HEK293 (cell line): ENCODE results near the gene AGBL2.

ENCODE experiments used
- CTCF ChIA-PET: fragments of 350-600 bp; formaldehyde crosslinking; extraction: SDS; loops from one replicate; lab custom pipeline; 2021; ENCODE audit warnings: antibody characterized with exemption; lab: Yijun Ruan, JAX
- POLR2A ChIA-PET: fragments of 300-600 bp; formaldehyde crosslinking; extraction: SDS; loops from one replicate; lab custom pipeline; 2020; ENCODE audit warnings: antibody characterized with exemption, inconsistent platforms; lab: Yijun Ruan, JAX
- H3K27ac ChIP-seq: fragments of 200-500 bp; sonication (Bioruptor generic); 2 replicates; pipeline ENCODE4 v1.5.1; 2014; ENCODE audit warnings: low read depth, low read length, control low read depth, inconsistent platforms; ENCODE audit errors: extremely low read depth
- H3K36me3 ChIP-seq, 2 experiments: fragments of 200-500 bp in 1 of 2; sonication (Bioruptor generic) in 1 of 2; 1 replicate in 1 of 2; 2 replicates in 1 of 2; pipeline ENCODE4 v1.5.1; 2014 to 2017; ENCODE audit warnings: inconsistent platforms in 2 of 2, low read length in 2 of 2; ENCODE audit not compliant: control insufficient read depth in 2 of 2, insufficient read depth in 1 of 2
- H3K4me1 ChIP-seq: fragments of 200-500 bp; sonication (Bioruptor generic); 2 replicates; pipeline ENCODE4 v1.5.1; 2014; ENCODE audit warnings: mild to moderate bottlenecking, low read length, inconsistent platforms; ENCODE audit not compliant: control insufficient read depth, insufficient read depth
- H3K4me3 ChIP-seq: 2 replicates; pipeline ENCODE4 v1.5.1; 2011; ENCODE audit warnings: low read depth, mild to moderate bottlenecking, control low read depth, low read length, moderate library complexity
- H3K9me3 ChIP-seq: fragments of 200-500 bp; sonication (Bioruptor generic); 2 replicates; pipeline ENCODE4 v1.5.1; 2014; ENCODE audit warnings: low read depth, low read length, inconsistent platforms; ENCODE audit not compliant: control insufficient read depth, insufficient read depth
- CTCF ChIP-seq: fragments of 450-650 bp; formaldehyde crosslinking; IDR thresholded peaks from 2 replicates; pipeline ENCODE4 v1.5.1; 2016; ENCODE audit warnings: missing biosample characterization, missing genetic modification characterization
- KLF9 ChIP-seq: fragments of 450-650 bp; formaldehyde crosslinking; IDR thresholded peaks from 2 replicates; pipeline ENCODE4 v1.5.1; 2016; ENCODE audit warnings: missing biosample characterization, missing genetic modification characterization, low read depth
- SP3 ChIP-seq: fragments of 450-650 bp; formaldehyde crosslinking; IDR thresholded peaks from 2 replicates; pipeline ENCODE4 v1.5.1; 2016; ENCODE audit warnings: missing biosample characterization, missing genetic modification characterization
- SP7 ChIP-seq: fragments of 450-650 bp; formaldehyde crosslinking; IDR thresholded peaks from 2 replicates; pipeline ENCODE4 v1.5.1; 2016; ENCODE audit warnings: missing biosample characterization, missing genetic modification characterization
- ZBTB17 ChIP-seq: fragments of 450-650 bp; formaldehyde crosslinking; IDR thresholded peaks from 2 replicates; pipeline ENCODE4 v1.5.1; 2016; ENCODE audit warnings: missing biosample characterization, missing genetic modification characterization
- ZBTB6 ChIP-seq: fragments of 450-650 bp; formaldehyde crosslinking; IDR thresholded peaks from 2 replicates; pipeline ENCODE4 v1.5.1; 2017; ENCODE audit warnings: missing biosample characterization, missing genetic modification characterization
- ZBTB8A ChIP-seq: fragments of 450-650 bp; formaldehyde crosslinking; IDR thresholded peaks from 2 replicates; pipeline ENCODE4 v1.5.1; 2016; ENCODE audit warnings: missing biosample characterization, missing genetic modification characterization
- ZFP41 ChIP-seq: fragments of 450-650 bp; formaldehyde crosslinking; IDR thresholded peaks from 2 replicates; pipeline ENCODE4 v1.5.1; 2016; ENCODE audit warnings: missing biosample characterization, missing genetic modification characterization, borderline replicate concordance
- ZNF121 ChIP-seq: fragments of 450-650 bp; formaldehyde crosslinking; IDR thresholded peaks from 2 replicates; pipeline ENCODE4 v1.5.1; 2016; ENCODE audit warnings: missing biosample characterization, missing genetic modification characterization
- ZNF174 ChIP-seq: fragments of 450-650 bp; formaldehyde crosslinking; IDR thresholded peaks from 2 replicates; pipeline ENCODE4 v1.5.0; 2017; ENCODE audit warnings: missing biosample characterization, mild to moderate bottlenecking, missing genetic modification characterization
- ZNF23 ChIP-seq: fragments of 450-650 bp; formaldehyde crosslinking; IDR thresholded peaks from 2 replicates; pipeline ENCODE4 v1.5.1; 2016; ENCODE audit warnings: missing biosample characterization, missing genetic modification characterization, borderline replicate concordance
- ZNF426 ChIP-seq: fragments of 450-650 bp; formaldehyde crosslinking; IDR thresholded peaks from 2 replicates; pipeline ENCODE4 v1.5.1; 2017; ENCODE audit warnings: missing biosample characterization, missing genetic modification characterization, mild to moderate bottlenecking, inconsistent platforms, moderate library complexity
- ZNF433 ChIP-seq: fragments of 450-650 bp; formaldehyde crosslinking; IDR thresholded peaks from 2 replicates; pipeline ENCODE4 v1.5.1; 2016; ENCODE audit warnings: missing biosample characterization, missing genetic modification characterization, low read depth
- ZNF510 ChIP-seq: fragments of 450-650 bp; formaldehyde crosslinking; IDR thresholded peaks from 2 replicates; pipeline ENCODE4 v1.5.1; 2018; ENCODE audit warnings: mild to moderate bottlenecking, missing genetic modification characterization, missing biosample characterization; ENCODE audit not compliant: insufficient replicate concordance
- ZNF513 ChIP-seq: fragments of 450-650 bp; IDR thresholded peaks from 2 replicates; pipeline ENCODE4 v1.5.1; 2018; ENCODE audit warnings: missing biosample characterization, missing genetic modification characterization
- ZNF600 ChIP-seq: fragments of 450-650 bp; formaldehyde crosslinking; IDR thresholded peaks from 2 replicates; pipeline ENCODE4 v1.5.1; 2016; ENCODE audit warnings: missing biosample characterization, missing genetic modification characterization
- ZNF658 ChIP-seq: fragments of 450-650 bp; formaldehyde crosslinking; IDR thresholded peaks from 2 replicates; pipeline ENCODE4; 2016; ENCODE audit warnings: missing biosample characterization, missing genetic modification characterization
- ZNF707 ChIP-seq: fragments of 450-650 bp; formaldehyde crosslinking; IDR thresholded peaks from 2 replicates; pipeline ENCODE4 v1.5.1; 2016; ENCODE audit warnings: missing biosample characterization, missing genetic modification characterization
- ZNF792 ChIP-seq: fragments of 450-650 bp; formaldehyde crosslinking; IDR thresholded peaks from 2 replicates; pipeline ENCODE4 v1.5.1; 2016; ENCODE audit warnings: missing biosample characterization, missing genetic modification characterization
- TF ChIP-seq, protein P1 (sequence below): fragments of 450-650 bp; formaldehyde crosslinking; IDR thresholded peaks from 2 replicates; pipeline ENCODE4 v1.5.1; 2016; ENCODE audit warnings: missing biosample characterization, missing genetic modification characterization, low read depth
- TF ChIP-seq, protein P2 (sequence below): fragments of 450-650 bp; formaldehyde crosslinking; IDR thresholded peaks from 2 replicates; pipeline ENCODE4 v1.5.1; 2017; ENCODE audit warnings: missing biosample characterization, missing genetic modification characterization
- TF ChIP-seq, protein P3 (sequence below): fragments of 450-650 bp; formaldehyde crosslinking; IDR thresholded peaks from 2 replicates; pipeline ENCODE4 v1.5.1; 2016; ENCODE audit warnings: missing biosample characterization, missing genetic modification characterization

The AGBL2 gene

GRCh38 chr11:47720651-47721050 lies 5.5 kb upstream of the AGBL2 start (continued):
- TF ChIP-seq, protein P1, sequence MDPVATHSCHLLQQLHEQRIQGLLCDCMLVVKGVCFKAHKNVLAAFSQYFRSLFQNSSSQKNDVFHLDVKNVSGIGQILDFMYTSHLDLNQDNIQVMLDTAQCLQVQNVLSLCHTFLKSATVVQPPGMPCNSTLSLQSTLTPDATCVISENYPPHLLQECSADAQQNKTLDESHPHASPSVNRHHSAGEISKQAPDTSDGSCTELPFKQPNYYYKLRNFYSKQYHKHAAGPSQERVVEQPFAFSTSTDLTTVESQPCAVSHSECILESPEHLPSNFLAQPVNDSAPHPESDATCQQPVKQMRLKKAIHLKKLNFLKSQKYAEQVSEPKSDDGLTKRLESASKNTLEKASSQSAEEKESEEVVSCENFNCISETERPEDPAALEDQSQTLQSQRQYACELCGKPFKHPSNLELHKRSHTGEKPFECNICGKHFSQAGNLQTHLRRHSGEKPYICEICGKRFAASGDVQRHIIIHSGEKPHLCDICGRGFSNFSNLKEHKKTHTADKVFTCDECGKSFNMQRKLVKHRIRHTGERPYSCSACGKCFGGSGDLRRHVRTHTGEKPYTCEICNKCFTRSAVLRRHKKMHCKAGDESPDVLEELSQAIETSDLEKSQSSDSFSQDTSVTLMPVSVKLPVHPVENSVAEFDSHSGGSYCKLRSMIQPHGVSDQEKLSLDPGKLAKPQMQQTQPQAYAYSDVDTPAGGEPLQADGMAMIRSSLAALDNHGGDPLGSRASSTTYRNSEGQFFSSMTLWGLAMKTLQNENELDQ: no peak
- TF ChIP-seq KLF9 (tag by site-specific recombination) (no peak), SP3 (tag by site-specific recombination) (no peak), ZNF510 (no peak), ZNF707 (no peak), ZBTB8A (tag by site-specific recombination) (no peak), ZNF426 (tag by site-specific recombination) (no peak), ZNF792 (no peak), ZNF433 (no peak), ZNF658 (tag by site-specific recombination) (no peak), CTCF (tag by site-specific recombination) (no peak)
- TF ChIP-seq, protein P2, sequence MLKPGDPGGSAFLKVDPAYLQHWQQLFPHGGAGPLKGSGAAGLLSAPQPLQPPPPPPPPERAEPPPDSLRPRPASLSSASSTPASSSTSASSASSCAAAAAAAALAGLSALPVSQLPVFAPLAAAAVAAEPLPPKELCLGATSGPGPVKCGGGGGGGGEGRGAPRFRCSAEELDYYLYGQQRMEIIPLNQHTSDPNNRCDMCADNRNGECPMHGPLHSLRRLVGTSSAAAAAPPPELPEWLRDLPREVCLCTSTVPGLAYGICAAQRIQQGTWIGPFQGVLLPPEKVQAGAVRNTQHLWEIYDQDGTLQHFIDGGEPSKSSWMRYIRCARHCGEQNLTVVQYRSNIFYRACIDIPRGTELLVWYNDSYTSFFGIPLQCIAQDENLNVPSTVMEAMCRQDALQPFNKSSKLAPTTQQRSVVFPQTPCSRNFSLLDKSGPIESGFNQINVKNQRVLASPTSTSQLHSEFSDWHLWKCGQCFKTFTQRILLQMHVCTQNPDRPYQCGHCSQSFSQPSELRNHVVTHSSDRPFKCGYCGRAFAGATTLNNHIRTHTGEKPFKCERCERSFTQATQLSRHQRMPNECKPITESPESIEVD (tag by site-specific recombination): no peak

DNA sequence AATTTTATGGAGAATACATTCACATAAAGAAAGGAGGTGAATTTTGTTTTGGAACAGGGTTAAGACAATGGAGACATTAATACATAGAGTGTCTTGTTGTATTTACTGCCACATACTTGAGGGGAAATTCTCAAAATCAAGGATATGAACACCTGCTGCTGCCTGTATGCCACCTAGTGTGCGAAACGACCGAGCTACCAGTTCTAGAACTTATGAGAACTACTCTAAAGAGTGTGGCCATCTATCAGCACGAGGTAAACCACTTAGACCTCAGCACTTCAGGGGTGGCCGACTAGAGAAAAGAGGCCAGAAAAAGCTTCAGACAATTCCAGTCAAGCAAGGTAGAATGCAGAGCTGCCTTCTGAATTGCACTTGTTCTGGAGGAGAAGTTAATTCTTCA lies 1.5 kb upstream of the AGBL2 start:
- H3K4me3 ChIP-seq: no peak overlapping the region
- H3K36me3 ChIP-seq: peaks cover 44 to 53% of the 10 kb centered on the region in 2 experiments
- no peaks in the 10 kb centered on the region for H3K4me1 ChIP-seq
- POLR2A ChIA-PET: interaction anchor here (0.9 to 2.0 kb wide), 2 partner anchors 12 to 75 kb away, joined by 4 to 5 read pairs; no protein-coding TSS in a partner anchor
- H3K27ac ChIP-seq: no peak overlapping the region
- CTCF ChIA-PET: no interaction called here
- H3K9me3 ChIP-seq: no peaks in the 10 kb centered on the region
- no peak for TF ChIP-seq ZNF174
- TF ChIP-seq, protein P3, sequence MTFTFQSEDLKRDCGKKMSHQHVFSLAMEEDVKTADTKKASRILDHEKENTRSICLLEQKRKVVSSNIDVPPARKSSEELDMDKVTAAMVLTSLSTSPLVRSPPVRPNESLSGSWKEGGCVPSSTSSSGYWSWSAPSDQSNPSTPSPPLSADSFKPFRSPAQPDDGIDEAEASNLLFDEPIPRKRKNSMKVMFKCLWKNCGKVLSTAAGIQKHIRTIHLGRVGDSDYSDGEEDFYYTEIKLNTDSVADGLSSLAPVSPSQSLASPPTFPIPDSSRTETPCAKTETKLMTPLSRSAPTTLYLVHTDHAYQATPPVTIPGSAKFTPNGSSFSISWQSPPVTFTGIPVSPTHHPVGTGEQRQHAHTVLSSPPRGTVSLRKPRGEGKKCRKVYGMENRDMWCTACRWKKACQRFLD (tag by site-specific recombination): no peak
- no peak for TF ChIP-seq ZNF23 (tag by site-specific recombination)
- TF ChIP-seq ZBTB6 (tag by site-specific recombination): no peak
- TF ChIP-seq ZNF121 (tag by site-specific recombination): no peak
- 0 out of 2 replicates have a peak, but pooled peaks have one; percentile 24 for TF ChIP-seq ZBTB17 (tag by site-specific recombination)
- 0 out of 2 replicates have a peak, but pooled peaks have one; percentile 19 for TF ChIP-seq ZNF600 (tag by site-specific recombination)
- no peak for TF ChIP-seq ZNF513 (tag by site-specific recombination)
- TF ChIP-seq ZFP41 (tag by site-specific recombination): no peak
- TF ChIP-seq SP7: no peak
- TF ChIP-seq, all 188 proteins: peak for 2
